Measurements from ENCODE around the gene PCDHGA11.
"Not testable (repeated sequence)": the region's sequence is repeated elsewhere in the genome, so short reads cannot be mapped to it uniquely, and the experiment has no call there.

Gene PCDHGA11

GRCh38 chr5:141398608-141399007 is 22.2 kb upstream of the PCDHGA11 start:
- DNase-seq (ENCODE audit: low spot score), result no peak

GRCh38 chr5:141399555-141400258 is 21.1 kb upstream of the PCDHGA11 start:
- no peak for DNase-seq (ENCODE audit: low spot score)

GRCh38 chr5:141402553-141403243 is 18.2 kb upstream of the PCDHGA11 start, which contains the start of gene PCDHGA9:
Gene PCDHGA9 (plus strand): TSS chr5:141402778. CDS start chr5:141402953, 175 bp downstream.
- no peak for DNase-seq (ENCODE audit: low spot score)

GRCh38 chr5:141403387-141403786 is 17.5 kb upstream of the PCDHGA11 start:
- DNase-seq (ENCODE audit: low spot score), result no peak

GRCh38 chr5:141407790-141408505 is 12.9 kb upstream of the PCDHGA11 start, which contains the start of gene PCDHGB6:
Gene PCDHGB6 (plus strand): TSS chr5:141408021. CDS start chr5:141408203, 182 bp downstream.
- peak; percentile 42 for DNase-seq (ENCODE audit: low spot score)

- no peak for DNase-seq (ENCODE audit: low spot score)
Observed at GRCh38 chr5:141409598-141410306, 11.1 kb upstream of the PCDHGA11 start.

- DNase-seq (ENCODE audit: low spot score), result no peak
Observed at GRCh38 chr5:141411575-141411974, 9.3 kb upstream of the PCDHGA11 start.

- peak; percentile 57 for DNase-seq (ENCODE audit: low spot score)
Observed at GRCh38 chr5:141412854-141413539, 7.9 kb upstream of the PCDHGA11 start, which contains the start of gene PCDHGA10. Gene PCDHGA10 (plus strand): TSS chr5:141412987. CDS start chr5:141413176, 189 bp downstream.

- DNase-seq (ENCODE audit: low spot score), result no peak
Observed at GRCh38 chr5:141413540-141414069, 7.2 kb upstream of the PCDHGA11 start.

- not testable (repeated sequence) for DNase-seq (ENCODE audit: low spot score)
Observed at GRCh38 chr5:141414548-141415274, 6.1 kb upstream of the PCDHGA11 start.

- not testable (repeated sequence) for DNase-seq (ENCODE audit: low spot score)
Observed at GRCh38 chr5:141415275-141415618, 5.6 kb upstream of the PCDHGA11 start.

- DNase-seq (ENCODE audit: low spot score), result peak; percentile 53
Observed at GRCh38 chr5:141417494-141418172, 3.2 kb upstream of the PCDHGA11 start, which contains the start of gene PCDHGB7. Gene PCDHGB7 (plus strand): TSS chr5:141417677. CDS start chr5:141417860, 183 bp downstream.

- no peak for DNase-seq (ENCODE audit: low spot score)
Observed at GRCh38 chr5:141419074-141419880, 1.6 kb upstream of the PCDHGA11 start.

GRCh38 chr5:141421489-141421855 is 621 bp downstream of the PCDHGA11 start:
- no peak for DNase-seq (ENCODE audit: low spot score)

GRCh38 chr5:141422742-141423291 is 2.0 kb downstream of the PCDHGA11 start:
- DNase-seq (ENCODE audit: low spot score), result no peak

GRCh38 chr5:141427783-141428426 is 7.1 kb downstream of the PCDHGA11 start:
- DNase-seq (ENCODE audit: low spot score), result no peak

GRCh38 chr5:141430332-141431113 is 9.7 kb downstream of the PCDHGA11 start, which contains the start of gene PCDHGA12:
Gene PCDHGA12 (plus strand): TSS chr5:141430507. CDS start chr5:141430760, 253 bp downstream.
- DNase-seq (ENCODE audit: low spot score), result peak; percentile 41
